WTC11 (cell line): ENCODE measurements around the gene AKAP6. TPM values are rescaled to one million over a fixed set of nuclear protein-coding genes. Genes with fewer than 3 reads are reported as not detected.

Experiments used
- ATAC-seq: fragments of 200-7000 bp; cut with Tn5 transposase; 2 replicates; pipeline ENCODE4 v1.10.0; 2021; ENCODE audit warnings: mild to moderate bottlenecking, moderate library complexity
- CTCF ChIA-PET: fragments of 300-600 bp; sonication (Branson Sonifier 250); formaldehyde crosslinking; loops from one replicate; lab custom pipeline; 2021; ENCODE audit warnings: antibody characterized with exemption; lab: Charles Lee
- POLR2A ChIA-PET: fragments of 350-600 bp; sonication (Branson Sonifier 250); formaldehyde crosslinking; loops from one replicate; lab custom pipeline; 2021; ENCODE audit warnings: antibody characterized with exemption; lab: Charles Lee
- DNase-seq: peaks from one replicate; pipeline ENCODE4 v3.0.0; 2021; ENCODE audit warnings: low spot score
- H3K27ac Mint-ChIP-seq: 2 replicates; pipeline ENCODE4 v1.8.0; 2021; ENCODE audit warnings: mixed read lengths
- H3K27me3 Mint-ChIP-seq: 2 replicates; pipeline ENCODE4 v1.8.0; 2021; ENCODE audit warnings: low read depth, mild to moderate bottlenecking, moderate library complexity, mixed read lengths
- H3K36me3 Mint-ChIP-seq: 2 replicates; pipeline ENCODE4 v1.8.0; 2021; ENCODE audit warnings: mixed read lengths
- H3K4me1 Mint-ChIP-seq: 2 replicates; pipeline ENCODE4 v1.8.0; 2022; ENCODE audit warnings: mixed read lengths
- H3K4me3 Mint-ChIP-seq: 2 replicates; pipeline ENCODE4 v1.8.0; 2021; ENCODE audit warnings: mild to moderate bottlenecking, moderate library complexity, mixed read lengths
- H3K9me3 Mint-ChIP-seq: 2 replicates; pipeline ENCODE4 v1.8.0; 2021; ENCODE audit warnings: mixed read lengths
- ATF1 ChIP-seq: sonication (generic); formaldehyde crosslinking; IDR thresholded peaks from 2 replicates; pipeline ENCODE4 v1.8.1; 2023; ENCODE audit warnings: mild to moderate bottlenecking, moderate library complexity, missing genetic modification reagents
- CREB1 ChIP-seq: sonication (generic); formaldehyde crosslinking; IDR thresholded peaks from 2 replicates; pipeline ENCODE4 v1.8.0; 2023; ENCODE audit warnings: mild to moderate bottlenecking, missing genetic modification reagents
- FOXK1 ChIP-seq: sonication (generic); formaldehyde crosslinking; IDR thresholded peaks from 2 replicates; pipeline ENCODE4 v1.8.0; 2022; ENCODE audit warnings: mild to moderate bottlenecking, moderate library complexity, missing genetic modification reagents
- IRF2 ChIP-seq: sonication (generic); formaldehyde crosslinking; IDR thresholded peaks from 2 replicates; pipeline ENCODE4 v1.8.0; 2022; ENCODE audit warnings: low read depth, missing genetic modification reagents, borderline replicate concordance
- JUN ChIP-seq: sonication (generic); formaldehyde crosslinking; IDR thresholded peaks from 2 replicates; pipeline ENCODE4 v1.8.0; 2023; ENCODE audit warnings: mild to moderate bottlenecking, missing genetic modification reagents
- MYBL2 ChIP-seq: sonication (generic); formaldehyde crosslinking; IDR thresholded peaks from 2 replicates; pipeline ENCODE4 v1.8.1; 2023; ENCODE audit warnings: mild to moderate bottlenecking, moderate library complexity, missing genetic modification reagents
- OVOL2 ChIP-seq: fragments of 250-450 bp; sonication (Bioruptor Pico); IDR thresholded peaks from 2 replicates; pipeline ENCODE4 v1.9.0; 2021; ENCODE audit warnings: mild to moderate bottlenecking, borderline replicate concordance
- RORB ChIP-seq: fragments of 250-450 bp; sonication (Bioruptor Pico); IDR thresholded peaks from 2 replicates; pipeline ENCODE4 v1.9.0; 2021; ENCODE audit warnings: mild to moderate bottlenecking
- SMAD4 ChIP-seq: sonication (generic); formaldehyde crosslinking; IDR thresholded peaks from 2 replicates; pipeline ENCODE4 v1.8.0; 2022; ENCODE audit warnings: mild to moderate bottlenecking, missing genetic modification reagents
- TP53 ChIP-seq: sonication (generic); formaldehyde crosslinking; IDR thresholded peaks from 2 replicates; pipeline ENCODE4 v1.8.1; 2023; ENCODE audit warnings: mild to moderate bottlenecking, missing genetic modification reagents
- ZBTB21 ChIP-seq: sonication (generic); formaldehyde crosslinking; IDR thresholded peaks from 2 replicates; pipeline ENCODE4 v1.8.1; 2023; ENCODE audit warnings: mild to moderate bottlenecking, missing genetic modification reagents, borderline replicate concordance
- ZNF317 ChIP-seq: sonication (generic); formaldehyde crosslinking; IDR thresholded peaks from 2 replicates; pipeline ENCODE4 v1.8.1; 2023; ENCODE audit warnings: low read depth, mild to moderate bottlenecking, moderate library complexity, missing genetic modification reagents, borderline replicate concordance
- ZNF423 ChIP-seq: fragments of 250-450 bp; sonication (Bioruptor Pico); IDR thresholded peaks from 2 replicates; pipeline ENCODE4 v2.1.2; 2022; ENCODE audit warnings: mild to moderate bottlenecking, moderate library complexity
- total RNA-seq: library from RNA; stranded (reverse); gene quantifications from 3 replicates; pipeline ENCODE4 v1.2.3, GENCODE V29; 2021
- TF ChIP-seq, protein P1 (sequence below): sonication (generic); formaldehyde crosslinking; IDR thresholded peaks from 2 replicates; pipeline ENCODE4 v1.8.1; 2022; ENCODE audit warnings: low read depth, mild to moderate bottlenecking, moderate library complexity, missing genetic modification reagents, borderline replicate concordance
- TF ChIP-seq, protein P2 (sequence below): sonication (generic); formaldehyde crosslinking; IDR thresholded peaks from 2 replicates; pipeline ENCODE4 v1.8.1; 2022; ENCODE audit warnings: mild to moderate bottlenecking, missing genetic modification reagents, moderate library complexity, borderline replicate concordance
- TF ChIP-seq, protein P3 (sequence below): sonication (generic); formaldehyde crosslinking; IDR thresholded peaks from 2 replicates; pipeline ENCODE4 v1.8.1; 2022; ENCODE audit warnings: missing genetic modification reagents, borderline replicate concordance
- TF ChIP-seq, protein P4 (sequence below): fragments of 250-450 bp; sonication (Bioruptor Pico); IDR thresholded peaks from 2 replicates; pipeline ENCODE4 v1.9.0; 2021; ENCODE audit warnings: mild to moderate bottlenecking
- TF ChIP-seq, protein P5 (sequence below): sonication (generic); formaldehyde crosslinking; IDR thresholded peaks from 2 replicates; pipeline ENCODE4 v1.8.1; 2023; ENCODE audit warnings: mild to moderate bottlenecking, missing genetic modification reagents
- TF ChIP-seq, protein P6 (sequence below): fragments of 250-450 bp; sonication (Bioruptor Pico); IDR thresholded peaks from 2 replicates; pipeline ENCODE4 v1.9.0; 2021; ENCODE audit warnings: moderate library complexity, mild to moderate bottlenecking, inconsistent platforms, borderline replicate concordance

The AKAP6 gene
- total RNA-seq, 1 experiment from 2014 or later: 0.63 TPM

DNA sequence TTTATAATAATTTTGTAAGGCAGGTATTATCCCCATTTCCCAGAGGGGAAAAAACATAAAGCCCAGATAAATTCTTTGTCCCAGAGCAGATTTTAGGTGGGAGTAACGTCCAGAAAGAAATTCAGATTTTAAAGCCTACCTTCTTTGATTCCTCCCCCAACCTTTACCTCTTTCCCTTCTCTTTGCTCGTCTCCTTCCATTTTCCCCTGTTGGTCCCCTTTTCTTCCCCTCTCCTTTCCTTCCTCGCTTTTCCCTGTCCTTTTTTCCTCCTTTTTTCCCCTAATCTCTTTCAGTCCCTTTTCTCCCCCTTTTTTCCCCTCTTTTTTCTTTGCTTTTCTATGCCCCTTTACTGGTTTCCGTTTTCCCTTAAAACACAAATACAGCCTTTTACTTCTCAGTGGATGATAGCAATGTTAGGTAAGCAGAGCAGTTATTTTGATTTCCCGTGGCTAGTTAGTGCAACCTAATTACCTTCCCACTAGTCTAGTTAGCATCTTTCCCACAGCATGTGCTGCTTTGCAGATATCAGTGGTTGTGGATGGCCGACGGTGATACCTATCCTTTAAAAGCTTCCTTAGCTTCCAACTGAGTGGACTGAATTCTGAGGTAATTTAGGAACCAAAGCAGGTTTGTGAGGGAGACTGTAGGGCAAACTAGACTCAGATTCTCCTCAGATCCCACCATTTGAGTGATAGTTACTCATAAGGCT is 10.9 kb upstream of the AKAP6 start:
- H3K9me3 Mint-ChIP-seq: no peaks in the 10 kb centered on the region
- ChIA-PET CTCF (no interaction called here), POLR2A (no interaction called here)
- TF ChIP-seq, protein P1, sequence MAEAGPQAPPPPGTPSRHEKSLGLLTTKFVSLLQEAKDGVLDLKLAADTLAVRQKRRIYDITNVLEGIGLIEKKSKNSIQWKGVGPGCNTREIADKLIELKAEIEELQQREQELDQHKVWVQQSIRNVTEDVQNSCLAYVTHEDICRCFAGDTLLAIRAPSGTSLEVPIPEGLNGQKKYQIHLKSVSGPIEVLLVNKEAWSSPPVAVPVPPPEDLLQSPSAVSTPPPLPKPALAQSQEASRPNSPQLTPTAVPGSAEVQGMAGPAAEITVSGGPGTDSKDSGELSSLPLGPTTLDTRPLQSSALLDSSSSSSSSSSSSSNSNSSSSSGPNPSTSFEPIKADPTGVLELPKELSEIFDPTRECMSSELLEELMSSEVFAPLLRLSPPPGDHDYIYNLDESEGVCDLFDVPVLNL (CRISPR knock-in tag): no peak
- TF ChIP-seq, protein P2, sequence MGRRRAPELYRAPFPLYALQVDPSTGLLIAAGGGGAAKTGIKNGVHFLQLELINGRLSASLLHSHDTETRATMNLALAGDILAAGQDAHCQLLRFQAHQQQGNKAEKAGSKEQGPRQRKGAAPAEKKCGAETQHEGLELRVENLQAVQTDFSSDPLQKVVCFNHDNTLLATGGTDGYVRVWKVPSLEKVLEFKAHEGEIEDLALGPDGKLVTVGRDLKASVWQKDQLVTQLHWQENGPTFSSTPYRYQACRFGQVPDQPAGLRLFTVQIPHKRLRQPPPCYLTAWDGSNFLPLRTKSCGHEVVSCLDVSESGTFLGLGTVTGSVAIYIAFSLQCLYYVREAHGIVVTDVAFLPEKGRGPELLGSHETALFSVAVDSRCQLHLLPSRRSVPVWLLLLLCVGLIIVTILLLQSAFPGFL (CRISPR knock-in tag): no peak
- TF ChIP-seq MYBL2 (CRISPR knock-in tag): no peak
- no peak for TF ChIP-seq ZBTB21
- TF ChIP-seq, protein P3, sequence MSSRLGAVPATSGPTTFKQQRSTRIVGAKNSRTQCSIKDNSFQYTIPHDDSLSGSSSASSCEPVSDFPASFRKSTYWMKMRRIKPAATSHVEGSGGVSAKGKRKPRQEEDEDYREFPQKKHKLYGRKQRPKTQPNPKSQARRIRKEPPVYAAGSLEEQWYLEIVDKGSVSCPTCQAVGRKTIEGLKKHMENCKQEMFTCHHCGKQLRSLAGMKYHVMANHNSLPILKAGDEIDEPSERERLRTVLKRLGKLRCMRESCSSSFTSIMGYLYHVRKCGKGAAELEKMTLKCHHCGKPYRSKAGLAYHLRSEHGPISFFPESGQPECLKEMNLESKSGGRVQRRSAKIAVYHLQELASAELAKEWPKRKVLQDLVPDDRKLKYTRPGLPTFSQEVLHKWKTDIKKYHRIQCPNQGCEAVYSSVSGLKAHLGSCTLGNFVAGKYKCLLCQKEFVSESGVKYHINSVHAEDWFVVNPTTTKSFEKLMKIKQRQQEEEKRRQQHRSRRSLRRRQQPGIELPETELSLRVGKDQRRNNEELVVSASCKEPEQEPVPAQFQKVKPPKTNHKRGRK: no peak
- H3K4me3 Mint-ChIP-seq: no peak overlapping the region
- H3K27me3 Mint-ChIP-seq: no peaks in the 10 kb centered on the region
- ATAC-seq (no peak), DNase-seq (no peak)
- no peak overlapping the region for H3K27ac Mint-ChIP-seq
- no peaks in the 10 kb centered on the region for H3K36me3 Mint-ChIP-seq
- 0 out of 2 replicates have a peak, but pooled peaks cover 6% of the 10 kb centered on the region for H3K4me1 Mint-ChIP-seq

DNA sequence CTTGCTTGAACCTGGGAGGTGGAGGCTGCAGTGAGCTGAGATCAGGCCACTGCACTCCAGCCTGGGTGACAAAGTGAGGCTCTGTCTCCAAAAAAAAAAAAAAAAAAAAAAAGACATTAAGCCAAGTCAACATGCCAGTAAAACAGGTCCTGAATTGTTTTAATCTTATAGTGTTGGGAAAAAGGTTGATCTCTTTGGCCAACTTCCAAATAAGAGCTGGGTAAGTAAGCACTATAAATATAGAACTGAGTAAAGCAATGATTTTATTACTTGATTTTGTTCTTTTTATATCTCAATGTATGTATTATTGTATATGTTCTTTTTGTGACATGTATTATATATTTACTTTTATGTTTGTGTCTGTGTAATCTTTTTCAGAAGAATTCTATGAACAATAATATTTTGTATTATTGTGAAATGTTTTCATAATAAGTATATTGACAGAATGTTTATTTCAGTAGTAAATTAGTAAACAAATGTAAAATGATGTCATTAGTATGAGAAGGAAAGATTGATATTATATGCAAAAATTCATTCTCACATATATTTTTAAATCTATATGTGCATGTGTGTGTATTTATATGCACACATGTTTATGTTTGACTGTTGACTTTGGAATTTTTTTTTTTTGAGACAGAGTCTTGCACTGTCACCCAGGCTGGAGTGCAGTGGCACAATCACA is 9.6 kb upstream of the AKAP6 start:
- 0 out of 2 replicates have a peak, but pooled peaks cover 6% of the 10 kb centered on the region for H3K4me1 Mint-ChIP-seq
- CTCF ChIA-PET: interaction anchor here (0.6 kb wide), 2 partner anchors 73 to 1953 kb away, joined by 3 read pairs; no protein-coding TSS in a partner anchor
- no peaks in the 10 kb centered on the region for H3K36me3 Mint-ChIP-seq
- H3K4me3 Mint-ChIP-seq: no peak overlapping the region
- POLR2A ChIA-PET: interaction anchor here (0.6 kb wide), 1 partner anchor 1631 kb away, joined by 4 read pairs; no protein-coding TSS in a partner anchor
- H3K27me3 Mint-ChIP-seq: no peaks in the 10 kb centered on the region
- DNase-seq (no peak), ATAC-seq (no peak)
- H3K27ac Mint-ChIP-seq: no peak overlapping the region
- TF ChIP-seq, protein P4, sequence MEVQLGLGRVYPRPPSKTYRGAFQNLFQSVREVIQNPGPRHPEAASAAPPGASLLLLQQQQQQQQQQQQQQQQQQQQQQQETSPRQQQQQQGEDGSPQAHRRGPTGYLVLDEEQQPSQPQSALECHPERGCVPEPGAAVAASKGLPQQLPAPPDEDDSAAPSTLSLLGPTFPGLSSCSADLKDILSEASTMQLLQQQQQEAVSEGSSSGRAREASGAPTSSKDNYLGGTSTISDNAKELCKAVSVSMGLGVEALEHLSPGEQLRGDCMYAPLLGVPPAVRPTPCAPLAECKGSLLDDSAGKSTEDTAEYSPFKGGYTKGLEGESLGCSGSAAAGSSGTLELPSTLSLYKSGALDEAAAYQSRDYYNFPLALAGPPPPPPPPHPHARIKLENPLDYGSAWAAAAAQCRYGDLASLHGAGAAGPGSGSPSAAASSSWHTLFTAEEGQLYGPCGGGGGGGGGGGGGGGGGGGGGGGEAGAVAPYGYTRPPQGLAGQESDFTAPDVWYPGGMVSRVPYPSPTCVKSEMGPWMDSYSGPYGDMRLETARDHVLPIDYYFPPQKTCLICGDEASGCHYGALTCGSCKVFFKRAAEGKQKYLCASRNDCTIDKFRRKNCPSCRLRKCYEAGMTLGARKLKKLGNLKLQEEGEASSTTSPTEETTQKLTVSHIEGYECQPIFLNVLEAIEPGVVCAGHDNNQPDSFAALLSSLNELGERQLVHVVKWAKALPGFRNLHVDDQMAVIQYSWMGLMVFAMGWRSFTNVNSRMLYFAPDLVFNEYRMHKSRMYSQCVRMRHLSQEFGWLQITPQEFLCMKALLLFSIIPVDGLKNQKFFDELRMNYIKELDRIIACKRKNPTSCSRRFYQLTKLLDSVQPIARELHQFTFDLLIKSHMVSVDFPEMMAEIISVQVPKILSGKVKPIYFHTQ (CRISPR knock-in tag): no peak
- TF ChIP-seq OVOL2 (CRISPR knock-in tag) (no peak), ZNF423 (CRISPR knock-in tag) (no peak), CREB1 (no peak), SMAD4 (CRISPR knock-in tag) (no peak), RORB (CRISPR knock-in tag) (no peak), TP53 (no peak), ZNF317 (CRISPR knock-in tag) (no peak), IRF2 (CRISPR knock-in tag) (no peak), FOXK1 (CRISPR knock-in tag) (no peak), JUN (CRISPR knock-in tag) (no peak), ATF1 (CRISPR knock-in tag) (no peak)
- TF ChIP-seq, protein P5, sequence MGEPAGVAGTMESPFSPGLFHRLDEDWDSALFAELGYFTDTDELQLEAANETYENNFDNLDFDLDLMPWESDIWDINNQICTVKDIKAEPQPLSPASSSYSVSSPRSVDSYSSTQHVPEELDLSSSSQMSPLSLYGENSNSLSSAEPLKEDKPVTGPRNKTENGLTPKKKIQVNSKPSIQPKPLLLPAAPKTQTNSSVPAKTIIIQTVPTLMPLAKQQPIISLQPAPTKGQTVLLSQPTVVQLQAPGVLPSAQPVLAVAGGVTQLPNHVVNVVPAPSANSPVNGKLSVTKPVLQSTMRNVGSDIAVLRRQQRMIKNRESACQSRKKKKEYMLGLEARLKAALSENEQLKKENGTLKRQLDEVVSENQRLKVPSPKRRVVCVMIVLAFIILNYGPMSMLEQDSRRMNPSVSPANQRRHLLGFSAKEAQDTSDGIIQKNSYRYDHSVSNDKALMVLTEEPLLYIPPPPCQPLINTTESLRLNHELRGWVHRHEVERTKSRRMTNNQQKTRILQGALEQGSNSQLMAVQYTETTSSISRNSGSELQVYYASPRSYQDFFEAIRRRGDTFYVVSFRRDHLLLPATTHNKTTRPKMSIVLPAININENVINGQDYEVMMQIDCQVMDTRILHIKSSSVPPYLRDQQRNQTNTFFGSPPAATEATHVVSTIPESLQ (CRISPR knock-in tag): no peak
- TF ChIP-seq, protein P6, sequence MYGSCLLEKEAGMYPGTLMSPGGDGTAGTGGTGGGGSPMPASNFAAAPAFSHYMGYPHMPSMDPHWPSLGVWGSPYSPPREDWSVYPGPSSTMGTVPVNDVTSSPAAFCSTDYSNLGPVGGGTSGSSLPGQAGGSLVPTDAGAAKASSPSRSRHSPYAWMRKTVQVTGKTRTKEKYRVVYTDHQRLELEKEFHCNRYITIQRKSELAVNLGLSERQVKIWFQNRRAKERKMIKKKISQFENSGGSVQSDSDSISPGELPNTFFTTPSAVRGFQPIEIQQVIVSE (CRISPR knock-in tag): no peak
- no peaks in the 10 kb centered on the region for H3K9me3 Mint-ChIP-seq
